Mesothelial cell of epicardium (in vitro differentiated cells): ENCODE measurements around the gene CA12. TPM values are rescaled to one million over a fixed set of nuclear protein-coding genes. Genes with fewer than 3 reads are reported as not detected.

Experiments
- DNase-seq, 2 experiments: peaks; one replicate each; pipeline ENCODE4 v3.0.0; 2021; ENCODE audit warnings: low spot score in 2 of 2; ENCODE audit not compliant: unreplicated experiment in 2 of 2
- H3K27ac Mint-ChIP-seq: 2 replicates; pipeline ENCODE4 v1.8.0; 2021; ENCODE audit warnings: mixed read lengths
- H3K27me3 Mint-ChIP-seq: 2 replicates; pipeline ENCODE4 v1.8.0; 2021; ENCODE audit warnings: low read depth, mixed read lengths
- H3K36me3 Mint-ChIP-seq: 2 replicates; pipeline ENCODE4 v1.8.0; 2021; ENCODE audit warnings: mixed read lengths
- H3K4me1 Mint-ChIP-seq: 2 replicates; pipeline ENCODE4 v1.8.0; 2021; ENCODE audit warnings: mixed read lengths
- H3K4me3 Mint-ChIP-seq: 2 replicates; pipeline ENCODE4 v1.8.0; 2021; ENCODE audit warnings: mild to moderate bottlenecking, moderate library complexity, mixed read lengths
- H3K9me3 Mint-ChIP-seq: 2 replicates; pipeline ENCODE4 v1.8.0; 2021; ENCODE audit warnings: mixed read lengths
- total RNA-seq: library from RNA; stranded (reverse); gene quantifications from 3 replicates; pipeline ENCODE4 v1.2.1, GENCODE V29; 2021
- TF ChIP-seq, protein P1 (sequence below): fragments of 200-600 bp; sonication (generic); IDR thresholded peaks from one replicate; pipeline ENCODE4 v1.5.0; 2021; ENCODE audit warnings: antibody characterized with exemption; ENCODE audit not compliant: unreplicated experiment

Gene CA12
- total RNA-seq, 1 donor from 2014 or later, result 1.6 TPM

DNA sequence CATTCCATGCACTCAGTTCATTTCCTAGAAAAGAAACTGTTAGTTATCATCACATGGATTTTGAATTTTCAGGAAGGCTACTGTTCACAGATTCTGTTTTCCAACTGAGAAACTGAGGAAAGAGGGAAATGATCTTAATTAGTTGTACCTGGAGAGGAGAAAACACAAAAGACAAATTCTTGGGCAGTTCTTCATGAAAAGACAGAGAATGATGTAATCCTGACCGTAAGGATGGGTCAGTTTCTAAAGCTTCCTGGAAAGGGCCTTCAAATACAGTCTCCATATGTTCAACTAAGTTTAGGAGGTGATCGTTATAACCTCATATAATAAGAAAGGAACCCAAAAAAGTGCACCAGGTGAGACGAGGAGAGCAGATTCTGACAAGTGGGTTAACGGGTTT is 44.6 kb downstream of the CA12 start:
- Mint-ChIP-seq H3K4me3 (no peak overlapping the region), H3K27ac (no peak overlapping the region), H3K4me1 (peaks cover 6% of the 10 kb centered on the region), H3K9me3 (no peaks in the 10 kb centered on the region), H3K36me3 (no peaks in the 10 kb centered on the region), H3K27me3 (peaks cover 23% of the 10 kb centered on the region)
- DNase-seq, result no peak
- TF ChIP-seq, protein P1, sequence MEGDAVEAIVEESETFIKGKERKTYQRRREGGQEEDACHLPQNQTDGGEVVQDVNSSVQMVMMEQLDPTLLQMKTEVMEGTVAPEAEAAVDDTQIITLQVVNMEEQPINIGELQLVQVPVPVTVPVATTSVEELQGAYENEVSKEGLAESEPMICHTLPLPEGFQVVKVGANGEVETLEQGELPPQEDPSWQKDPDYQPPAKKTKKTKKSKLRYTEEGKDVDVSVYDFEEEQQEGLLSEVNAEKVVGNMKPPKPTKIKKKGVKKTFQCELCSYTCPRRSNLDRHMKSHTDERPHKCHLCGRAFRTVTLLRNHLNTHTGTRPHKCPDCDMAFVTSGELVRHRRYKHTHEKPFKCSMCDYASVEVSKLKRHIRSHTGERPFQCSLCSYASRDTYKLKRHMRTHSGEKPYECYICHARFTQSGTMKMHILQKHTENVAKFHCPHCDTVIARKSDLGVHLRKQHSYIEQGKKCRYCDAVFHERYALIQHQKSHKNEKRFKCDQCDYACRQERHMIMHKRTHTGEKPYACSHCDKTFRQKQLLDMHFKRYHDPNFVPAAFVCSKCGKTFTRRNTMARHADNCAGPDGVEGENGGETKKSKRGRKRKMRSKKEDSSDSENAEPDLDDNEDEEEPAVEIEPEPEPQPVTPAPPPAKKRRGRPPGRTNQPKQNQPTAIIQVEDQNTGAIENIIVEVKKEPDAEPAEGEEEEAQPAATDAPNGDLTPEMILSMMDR, result no peak

DNA sequence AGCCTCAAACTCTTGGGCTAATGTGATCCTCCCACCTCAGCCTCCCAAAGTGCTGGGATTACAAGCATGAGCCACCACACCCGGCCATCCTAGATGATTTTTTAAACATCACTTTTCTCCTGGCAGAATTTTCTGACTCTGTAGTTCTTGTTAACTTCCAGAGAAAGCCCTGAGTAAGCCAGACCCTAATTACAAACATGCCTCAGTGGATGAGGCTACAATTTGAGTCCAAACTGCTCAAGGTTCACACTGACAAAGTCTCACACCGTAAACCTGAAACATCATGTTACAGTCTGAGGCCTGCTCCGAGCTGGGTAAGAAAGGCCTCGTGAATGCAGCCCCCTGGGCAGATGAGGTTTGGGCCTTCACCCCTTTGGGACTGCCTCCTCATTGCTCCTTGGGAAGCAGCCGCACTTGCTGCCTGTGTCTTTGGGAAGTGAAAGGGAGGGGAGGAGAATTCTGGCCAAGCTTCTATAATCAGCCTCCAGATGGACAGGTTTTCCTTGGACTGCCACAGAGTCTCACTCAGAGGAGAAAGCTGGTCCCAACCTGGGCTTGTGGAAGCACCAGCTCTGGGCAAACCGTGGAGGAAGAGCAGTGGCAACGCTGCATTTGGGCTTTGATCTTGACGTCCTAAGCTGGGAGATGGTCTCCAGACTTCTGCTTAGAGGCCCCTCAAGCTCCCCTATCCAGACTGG is 46.0 kb downstream of the CA12 start:
- Mint-ChIP-seq H3K9me3 (no peaks in the 10 kb centered on the region), H3K4me3 (no peak overlapping the region), H3K27ac (no peak overlapping the region), H3K36me3 (no peaks in the 10 kb centered on the region), H3K27me3 (peaks cover 18% of the 10 kb centered on the region), H3K4me1 (peaks cover 9% of the 10 kb centered on the region)
- TF ChIP-seq, protein P1, result no peak
- DNase-seq, result no peak

DNA sequence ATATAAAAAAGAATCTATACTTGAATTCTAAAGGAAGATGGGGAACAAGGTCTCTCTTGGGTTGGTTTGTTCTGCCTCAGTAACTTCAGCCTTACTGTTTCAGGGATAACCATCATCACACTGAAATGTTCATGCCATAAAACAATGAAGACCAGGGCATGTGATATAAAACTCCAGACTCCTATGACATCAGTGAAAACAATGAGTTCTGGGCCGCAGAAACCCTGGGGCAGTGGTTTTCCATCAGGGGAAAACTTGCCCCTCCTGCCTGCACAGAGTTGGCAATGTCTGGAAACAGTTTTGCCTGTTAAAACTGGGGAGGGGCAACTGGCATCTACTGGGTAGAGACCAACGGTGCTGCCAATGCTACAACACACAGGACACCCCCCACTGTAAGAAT is 46.8 kb downstream of the CA12 start:
- TF ChIP-seq, protein P1, result no peak
- Mint-ChIP-seq H3K9me3 (no peaks in the 10 kb centered on the region), H3K4me1 (peaks cover 9% of the 10 kb centered on the region), H3K4me3 (no peak overlapping the region), H3K27me3 (peaks cover 10% of the 10 kb centered on the region), H3K36me3 (no peaks in the 10 kb centered on the region), H3K27ac (no peak overlapping the region)
- DNase-seq, result no peak

DNA sequence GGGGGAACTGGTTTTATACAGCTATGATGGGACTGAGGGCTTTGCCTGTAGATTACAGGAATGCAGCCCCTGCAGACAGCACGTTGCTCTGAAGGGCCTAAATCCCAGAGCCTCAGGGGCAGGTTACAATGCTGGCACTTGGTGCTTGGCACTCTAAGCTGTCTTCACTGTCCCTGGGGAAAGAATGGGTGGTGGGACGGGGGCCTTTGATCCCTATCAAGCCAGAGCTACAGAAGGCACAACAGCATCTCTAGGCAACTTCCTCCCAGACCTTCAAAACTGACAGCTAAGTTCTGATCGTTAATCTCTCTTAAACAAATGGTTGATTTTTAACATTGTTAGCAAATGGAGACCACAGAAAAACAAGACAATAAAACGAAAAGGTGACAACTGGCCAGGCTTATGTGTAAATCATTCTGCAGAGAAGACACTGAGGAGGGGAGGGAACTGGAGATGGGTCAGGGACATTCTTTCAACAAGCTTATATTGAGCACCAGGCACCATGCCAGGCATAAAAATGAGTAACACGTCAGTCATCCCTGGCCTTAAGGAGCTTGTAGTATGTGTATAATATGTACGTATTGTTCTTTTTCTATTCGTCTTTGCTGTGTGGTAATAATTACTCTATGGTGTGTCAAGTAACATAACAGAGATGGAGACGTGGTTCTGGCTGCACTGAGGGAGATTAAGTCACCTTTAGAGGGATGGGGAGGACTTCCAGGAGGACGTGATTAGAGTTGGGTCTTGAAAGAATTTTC is 49.1 kb downstream of the CA12 start:
- DNase-seq, result no peak
- Mint-ChIP-seq H3K27me3 (no peaks in the 10 kb centered on the region), H3K4me1 (peaks cover 9% of the 10 kb centered on the region), H3K4me3 (no peak overlapping the region), H3K36me3 (no peaks in the 10 kb centered on the region), H3K27ac (no peak overlapping the region), H3K9me3 (no peaks in the 10 kb centered on the region)
- TF ChIP-seq, protein P1, result no peak

DNA sequence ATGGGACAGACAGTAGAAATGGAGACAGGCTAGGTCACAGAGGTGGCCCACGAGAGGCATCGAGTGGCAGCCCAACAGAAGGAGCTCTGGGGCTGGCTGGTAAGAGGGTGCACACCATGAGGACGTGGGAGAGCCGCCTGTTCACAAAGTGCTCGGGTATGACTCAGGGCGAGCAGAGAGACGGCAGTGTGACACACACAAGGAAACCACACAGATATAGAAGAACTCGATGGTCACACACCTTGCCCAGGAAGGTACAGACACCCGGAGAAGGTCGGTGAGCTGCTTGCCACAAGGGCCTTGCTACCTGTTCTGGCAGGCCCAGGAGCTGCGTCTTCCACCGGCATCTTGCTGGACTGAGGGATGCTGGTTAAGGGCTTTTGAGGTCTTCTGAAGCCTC is 50.2 kb downstream of the CA12 start:
- no peaks in the 10 kb centered on the region for H3K9me3 Mint-ChIP-seq
- no peak for DNase-seq
- no peak overlapping the region for H3K27ac Mint-ChIP-seq
- H3K36me3 Mint-ChIP-seq, result no peaks in the 10 kb centered on the region
- no peak overlapping the region for H3K4me3 Mint-ChIP-seq
- H3K4me1 Mint-ChIP-seq, result peaks cover 9% of the 10 kb centered on the region
- no peaks in the 10 kb centered on the region for H3K27me3 Mint-ChIP-seq
- TF ChIP-seq, protein P1, result no peak
